ENCODE results near the gene SMPD2. TPM values are rescaled to one million over a fixed set of nuclear protein-coding genes. Genes with fewer than 3 reads are reported as not detected.

SMPD2 gene
- total and polyA plus RNA-seq, 9 donors, result 7.7 to 21.7 (median 8.9) TPM

GRCh38 chr6:109447087-109447486 lies 6.6 kb downstream of the SMPD2 start:
- H3K36me3 ChIP-seq, result no peaks in the 10 kb centered on the region
- TF ChIP-seq EP300 (IDR thresholded peaks at IDR 0.05) (no peak), POLR2A (IDR thresholded peaks at IDR 0.05) (no peak)
- peaks cover 2% of the 10 kb centered on the region for H3K4me1 ChIP-seq (ENCODE audit: insufficient read depth)
- no peak for DNase-seq
- intact Hi-C loops (cut with DNase I), result no loop called here
- WGBS, 3 donors, result 73 to 88% (median 80%) methylated on average over 10 of the region's 10 CpGs
- no peak overlapping the region for H3K4me3 ChIP-seq
- H3K9me3 ChIP-seq, result no peaks in the 10 kb centered on the region
- H3K27ac ChIP-seq, result no peak overlapping the region
- H3K27me3 ChIP-seq, result no peaks in the 10 kb centered on the region

GRCh38 chr6:109447878-109448555 lies 7.5 kb downstream of the SMPD2 start:
- Histone ChIP-seq H3K27me3 (no peaks in the 10 kb centered on the region), H3K9me3 (no peaks in the 10 kb centered on the region), H3K36me3 (no peaks in the 10 kb centered on the region), H3K27ac (no peak overlapping the region), H3K4me1 (ENCODE audit: insufficient read depth) (no peaks in the 10 kb centered on the region), H3K4me3 (no peak overlapping the region)
- WGBS, 3 donors, result 85% methylated on average over 8 of the region's 8 CpGs
- TF ChIP-seq POLR2A (IDR thresholded peaks at IDR 0.05) (no peak), EP300 (IDR thresholded peaks at IDR 0.05) (no peak)
- TF ChIP-seq, protein P1, sequence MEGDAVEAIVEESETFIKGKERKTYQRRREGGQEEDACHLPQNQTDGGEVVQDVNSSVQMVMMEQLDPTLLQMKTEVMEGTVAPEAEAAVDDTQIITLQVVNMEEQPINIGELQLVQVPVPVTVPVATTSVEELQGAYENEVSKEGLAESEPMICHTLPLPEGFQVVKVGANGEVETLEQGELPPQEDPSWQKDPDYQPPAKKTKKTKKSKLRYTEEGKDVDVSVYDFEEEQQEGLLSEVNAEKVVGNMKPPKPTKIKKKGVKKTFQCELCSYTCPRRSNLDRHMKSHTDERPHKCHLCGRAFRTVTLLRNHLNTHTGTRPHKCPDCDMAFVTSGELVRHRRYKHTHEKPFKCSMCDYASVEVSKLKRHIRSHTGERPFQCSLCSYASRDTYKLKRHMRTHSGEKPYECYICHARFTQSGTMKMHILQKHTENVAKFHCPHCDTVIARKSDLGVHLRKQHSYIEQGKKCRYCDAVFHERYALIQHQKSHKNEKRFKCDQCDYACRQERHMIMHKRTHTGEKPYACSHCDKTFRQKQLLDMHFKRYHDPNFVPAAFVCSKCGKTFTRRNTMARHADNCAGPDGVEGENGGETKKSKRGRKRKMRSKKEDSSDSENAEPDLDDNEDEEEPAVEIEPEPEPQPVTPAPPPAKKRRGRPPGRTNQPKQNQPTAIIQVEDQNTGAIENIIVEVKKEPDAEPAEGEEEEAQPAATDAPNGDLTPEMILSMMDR (IDR thresholded peaks at IDR 0.05), result no peak
- no peak for DNase-seq
- intact Hi-C loops (cut with DNase I), result no loop called here

GRCh38 chr6:109448615-109449014 lies 8.1 kb downstream of the SMPD2 start:
- H3K4me3 ChIP-seq, result no peak overlapping the region
- no peaks in the 10 kb centered on the region for H3K9me3 ChIP-seq
- no peaks in the 10 kb centered on the region for H3K27me3 ChIP-seq
- DNase-seq, result no peak
- intact Hi-C loops (cut with DNase I), result no loop called here
- TF ChIP-seq, protein P1 (IDR thresholded peaks at IDR 0.05), result no peak
- TF ChIP-seq POLR2A (IDR thresholded peaks at IDR 0.05) (no peak), EP300 (IDR thresholded peaks at IDR 0.05) (no peak)
- H3K27ac ChIP-seq, result no peak overlapping the region
- no peaks in the 10 kb centered on the region for H3K4me1 ChIP-seq (ENCODE audit: insufficient read depth)
- WGBS, 3 donors, result 45 to 60% (median 57%) methylated on average over 7 of the region's 7 CpGs
- no peaks in the 10 kb centered on the region for H3K36me3 ChIP-seq

DNA sequence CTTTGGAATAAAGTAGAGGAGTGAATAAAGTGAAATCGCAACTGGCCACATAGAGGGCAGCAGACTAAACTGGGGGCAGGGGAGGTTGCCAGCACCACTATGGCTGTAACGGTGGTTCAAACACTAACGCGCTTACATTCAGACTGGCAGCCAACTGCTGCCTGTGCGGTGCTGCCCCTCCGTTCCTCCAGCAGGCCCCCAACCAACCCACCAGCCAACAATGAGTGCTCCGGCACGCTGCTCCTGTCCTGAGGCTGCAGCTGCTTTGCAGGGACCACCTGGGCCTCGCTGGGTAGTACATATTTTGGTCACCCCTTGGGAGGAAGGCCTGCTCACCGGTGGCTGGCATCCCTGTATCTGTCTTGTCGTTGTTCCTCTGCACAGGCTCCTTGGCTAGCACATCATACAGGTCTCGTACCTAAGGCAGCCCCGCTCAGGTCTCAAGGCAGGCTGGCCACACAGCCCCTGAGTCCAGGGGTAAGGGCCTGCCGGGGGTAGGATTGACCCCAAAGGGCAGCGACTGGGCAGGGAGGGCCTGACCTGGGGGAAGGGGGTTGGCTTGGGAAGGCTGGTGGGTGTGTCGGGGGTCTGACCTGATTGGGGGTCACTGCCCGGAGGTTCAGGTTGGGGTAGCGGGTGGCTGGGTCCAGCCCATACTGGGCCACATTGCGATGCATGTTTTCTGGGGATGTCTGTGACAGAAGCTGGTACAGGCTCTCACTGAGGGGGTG lies 8.7 kb downstream of the SMPD2 start:
- Histone ChIP-seq H3K4me3 (no peak overlapping the region), H3K36me3 (no peaks in the 10 kb centered on the region), H3K27ac (no peak overlapping the region), H3K4me1 (ENCODE audit: insufficient read depth) (no peaks in the 10 kb centered on the region), H3K9me3 (no peaks in the 10 kb centered on the region), H3K27me3 (no peaks in the 10 kb centered on the region)
- intact Hi-C loops (cut with DNase I), result no loop called here
- TF ChIP-seq, protein P1 (IDR thresholded peaks at IDR 0.05), result no peak
- TF ChIP-seq POLR2A (IDR thresholded peaks at IDR 0.05), result no peak
- TF ChIP-seq EP300 (IDR thresholded peaks at IDR 0.05), result no peak
- 67 to 77% (median 74%) methylated on average over 19 of the region's 19 CpGs for WGBS, 3 donors
- no peak for DNase-seq

Data from ovary (tissue), 9 donors.